Smooth muscle cell (in vitro differentiated cells): ENCODE measurements around the gene FASTKD1. TPM values are rescaled to one million over a fixed set of nuclear protein-coding genes. Genes with fewer than 3 reads are reported as not detected.
"Not testable (repeated sequence)": the region's sequence is repeated elsewhere in the genome, so short reads cannot be mapped to it uniquely, and the experiment has no call there.

Source experiments
- DNase-seq: peaks from one replicate; lab custom pipeline; 2025; ENCODE audit not compliant: unreplicated experiment; lab: John Stamatoyannopoulos, UW
- H2AFZ ChIP-seq: fragments of 200-600 bp; sonication (generic); 2 replicates; pipeline ENCODE4 v1.6.0; 2016; ENCODE audit warnings: antibody characterized with exemption, low read depth, mild to moderate bottlenecking
- H3F3A ChIP-seq: fragments of 200-600 bp; sonication (generic); 2 replicates; pipeline ENCODE4 v1.6.0; 2017; ENCODE audit warnings: antibody characterized with exemption, low read depth
- H3K27ac ChIP-seq: fragments of 200-600 bp; sonication (generic); 2 replicates; pipeline ENCODE4 v1.5.1; 2016; ENCODE audit warnings: low read depth, mild to moderate bottlenecking
- H3K27me3 ChIP-seq: fragments of 200-600 bp; sonication (generic); 2 replicates; pipeline ENCODE4 v1.6.1; 2016; ENCODE audit warnings: low read depth, mild to moderate bottlenecking
- H3K36me3 ChIP-seq: fragments of 200-600 bp; sonication (generic); 2 replicates; pipeline ENCODE4 v1.5.1; 2016; ENCODE audit warnings: low read depth
- H3K4me1 ChIP-seq: fragments of 200-600 bp; sonication (generic); 2 replicates; pipeline ENCODE4 v1.5.1; 2016; ENCODE audit warnings: low read depth
- H3K4me2 ChIP-seq: fragments of 200-600 bp; sonication (generic); 2 replicates; pipeline ENCODE4 v1.6.0; 2016; ENCODE audit warnings: mild to moderate bottlenecking
- H3K4me3 ChIP-seq: fragments of 200-600 bp; sonication (generic); 2 replicates; pipeline ENCODE4 v1.5.1; 2016; ENCODE audit warnings: mild to moderate bottlenecking
- H3K79me2 ChIP-seq: fragments of 200-600 bp; sonication (generic); 2 replicates; pipeline ENCODE4 v1.6.0; 2016; ENCODE audit warnings: low read depth, mild to moderate bottlenecking
- H3K9ac ChIP-seq: fragments of 200-600 bp; sonication (generic); 2 replicates; pipeline ENCODE4 v1.6.0; 2016; ENCODE audit warnings: low read depth
- H3K9me3 ChIP-seq: fragments of 200-600 bp; sonication (generic); replicated peaks from 2 replicates; pipeline ENCODE4 v1.5.1; 2016; ENCODE audit warnings: low read depth
- H4K20me1 ChIP-seq: fragments of 200-600 bp; sonication (generic); 2 replicates; pipeline ENCODE4 v1.6.0; 2016; ENCODE audit warnings: low read depth
- WGBS: methylation state at CpG from one replicate; pipeline ENCODE4 v1.1.7; 2016; ENCODE audit warnings: low lambda C conversion rate; 5-methylcytosine and 5-hydroxymethylcytosine counted together
- polyA plus RNA-seq: library from polyadenylated mRNA; unstranded; fragments of >200 nt; fragmentation: Nextera tagmentation; extraction: Ambion mirVana; gene quantifications from 2 replicates; pipeline ENCODE4 v1.2.1, GENCODE V29; 2016
- total RNA-seq: library from RNA; depleted of rRNA; stranded (reverse); fragments of >200 nt; gene quantifications from 2 replicates; pipeline ENCODE4 v1.2.3, GENCODE V29; 2014
- TF ChIP-seq, protein P1 (sequence below): fragments of 200-600 bp; sonication (generic); IDR thresholded peaks from 2 replicates; pipeline ENCODE4 v1.5.1; 2017; ENCODE audit warnings: borderline replicate concordance, mild to moderate bottlenecking, antibody characterized with exemption; ENCODE audit not compliant: insufficient read depth, poor library complexity, severe bottlenecking

FASTKD1 gene
- total and polyA plus RNA-seq, 2 experiments from 2014 or later, result 17.2 to 26.3 TPM

DNA sequence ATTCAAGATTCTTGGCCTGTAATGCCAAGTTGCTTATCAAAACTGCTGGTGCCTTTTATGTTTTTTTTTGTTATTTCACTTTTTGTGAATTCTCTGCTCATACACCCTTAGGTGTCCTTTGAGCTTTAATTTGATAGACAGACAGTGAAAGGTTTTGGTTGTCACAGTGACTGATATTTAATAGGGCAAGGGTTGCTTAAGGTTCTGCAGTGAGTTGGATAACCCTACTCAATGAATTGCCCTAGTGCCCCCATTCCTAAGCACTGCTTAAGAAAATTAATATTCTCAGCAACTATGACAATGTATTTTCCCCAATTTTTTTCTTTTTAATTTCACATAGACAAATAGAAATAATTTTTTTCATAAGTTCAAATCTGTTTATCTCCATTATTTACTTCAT is 25.9 kb upstream of the FASTKD1 start:
- no peak overlapping the region for H2AFZ ChIP-seq
- no peaks in the 10 kb centered on the region for H3F3A ChIP-seq
- TF ChIP-seq, protein P1, sequence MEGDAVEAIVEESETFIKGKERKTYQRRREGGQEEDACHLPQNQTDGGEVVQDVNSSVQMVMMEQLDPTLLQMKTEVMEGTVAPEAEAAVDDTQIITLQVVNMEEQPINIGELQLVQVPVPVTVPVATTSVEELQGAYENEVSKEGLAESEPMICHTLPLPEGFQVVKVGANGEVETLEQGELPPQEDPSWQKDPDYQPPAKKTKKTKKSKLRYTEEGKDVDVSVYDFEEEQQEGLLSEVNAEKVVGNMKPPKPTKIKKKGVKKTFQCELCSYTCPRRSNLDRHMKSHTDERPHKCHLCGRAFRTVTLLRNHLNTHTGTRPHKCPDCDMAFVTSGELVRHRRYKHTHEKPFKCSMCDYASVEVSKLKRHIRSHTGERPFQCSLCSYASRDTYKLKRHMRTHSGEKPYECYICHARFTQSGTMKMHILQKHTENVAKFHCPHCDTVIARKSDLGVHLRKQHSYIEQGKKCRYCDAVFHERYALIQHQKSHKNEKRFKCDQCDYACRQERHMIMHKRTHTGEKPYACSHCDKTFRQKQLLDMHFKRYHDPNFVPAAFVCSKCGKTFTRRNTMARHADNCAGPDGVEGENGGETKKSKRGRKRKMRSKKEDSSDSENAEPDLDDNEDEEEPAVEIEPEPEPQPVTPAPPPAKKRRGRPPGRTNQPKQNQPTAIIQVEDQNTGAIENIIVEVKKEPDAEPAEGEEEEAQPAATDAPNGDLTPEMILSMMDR, result no peak
- H3K4me1 ChIP-seq, result no peaks in the 10 kb centered on the region
- no peak overlapping the region for H3K4me2 ChIP-seq
- no peak overlapping the region for H3K27ac ChIP-seq
- H3K4me3 ChIP-seq, result no peak overlapping the region
- H3K9me3 ChIP-seq, result no peaks in the 10 kb centered on the region
- peaks cover 87% of the 10 kb centered on the region for H3K79me2 ChIP-seq
- H4K20me1 ChIP-seq, result peaks cover 94% of the 10 kb centered on the region
- no peaks in the 10 kb centered on the region for H3K36me3 ChIP-seq
- DNase-seq, result no peak
- no peaks in the 10 kb centered on the region for H3K27me3 ChIP-seq
- H3K9ac ChIP-seq, result no peak overlapping the region

DNA sequence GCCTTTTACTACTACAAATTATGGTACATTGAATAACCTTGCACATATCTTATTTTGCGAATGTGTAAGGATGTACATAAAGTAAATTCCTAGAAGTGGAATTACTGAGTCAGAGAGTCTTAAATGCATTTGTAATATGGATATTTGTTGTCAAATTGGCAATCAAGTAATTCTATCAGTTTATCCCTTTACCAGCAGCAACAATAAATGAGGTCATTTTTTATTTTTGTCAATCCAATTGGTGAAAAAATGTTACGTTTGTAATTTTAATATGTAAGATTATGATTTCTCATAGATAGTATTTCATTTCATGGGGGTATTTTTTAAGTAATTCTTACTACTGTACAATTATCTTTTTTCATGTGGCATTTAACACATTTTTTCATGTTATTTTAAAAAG is 25.3 kb upstream of the FASTKD1 start:
- Histone ChIP-seq H3K79me2 (peaks cover 92% of the 10 kb centered on the region), H3F3A (no peaks in the 10 kb centered on the region), H3K36me3 (no peaks in the 10 kb centered on the region), H3K9me3 (no peaks in the 10 kb centered on the region), H3K4me3 (no peak overlapping the region), H2AFZ (no peak overlapping the region), H3K27ac (no peak overlapping the region), H3K4me1 (no peaks in the 10 kb centered on the region), H3K9ac (no peak overlapping the region), H3K27me3 (no peaks in the 10 kb centered on the region), H3K4me2 (no peak overlapping the region), H4K20me1 (peaks cover 94% of the 10 kb centered on the region)
- WGBS, result 100% methylated on average over 2 of the region's 2 CpGs
- no peak for DNase-seq
- TF ChIP-seq, protein P1, result no peak

DNA sequence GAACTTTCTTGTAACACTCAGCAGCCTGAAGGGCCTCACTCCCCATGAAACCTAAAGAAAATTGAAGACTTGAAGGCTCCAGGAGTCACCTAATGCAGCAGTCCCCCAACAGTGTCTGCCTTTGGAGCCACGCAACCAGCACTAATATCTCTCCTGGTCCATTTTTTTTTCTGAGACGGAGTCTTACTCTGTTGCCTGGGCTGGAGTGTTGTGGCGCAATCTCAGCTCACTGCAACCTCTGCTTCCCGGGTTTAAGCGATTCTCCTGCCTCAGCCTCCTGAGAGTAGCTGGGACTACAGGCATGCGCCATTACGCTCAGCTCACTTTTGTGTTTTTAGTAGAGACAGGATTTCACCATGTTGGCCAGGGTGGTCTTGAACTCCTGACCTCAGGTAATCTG is 22.9 kb upstream of the FASTKD1 start:
- H3K4me3 ChIP-seq, H3K4me1 ChIP-seq, DNase-seq, H3K9me3 ChIP-seq, H3K27me3 ChIP-seq, H3K9ac ChIP-seq, H3K36me3 ChIP-seq, H3K27ac ChIP-seq, H3F3A ChIP-seq, H3K4me2 ChIP-seq, H2AFZ ChIP-seq: not testable (repeated sequence)
- WGBS, result 86% methylated on average over 7 of the region's 7 CpGs
- peaks cover 94% of the 10 kb centered on the region for H4K20me1 ChIP-seq
- peaks cover 99% of the 10 kb centered on the region for H3K79me2 ChIP-seq

DNA sequence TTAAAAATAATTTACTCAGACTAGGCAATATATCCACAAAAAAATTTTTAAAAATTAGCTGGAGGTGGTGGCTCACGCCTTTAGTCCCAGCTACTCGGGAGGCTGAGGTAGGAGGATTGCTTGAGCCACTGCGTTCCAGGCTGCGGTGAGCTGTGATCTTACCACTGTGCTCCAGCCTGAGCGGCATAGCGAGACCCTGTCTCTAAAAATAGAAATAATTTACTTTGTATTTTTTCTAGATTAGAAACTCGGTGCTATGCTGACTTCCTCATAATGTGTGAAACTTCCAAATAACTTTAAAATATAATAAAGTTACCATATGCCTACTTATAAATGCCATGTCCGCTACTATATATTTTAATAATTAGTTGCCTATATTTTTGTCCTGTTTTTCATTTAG is 17.1 kb upstream of the FASTKD1 start:
- Histone ChIP-seq H4K20me1 (peaks cover 98% of the 10 kb centered on the region), H3K9ac (no peak overlapping the region), H3K79me2 (peaks cover 100% of the 10 kb centered on the region), H3K27ac (no peak overlapping the region), H3K36me3 (no peaks in the 10 kb centered on the region), H3K4me2 (no peak overlapping the region), H3K27me3 (no peaks in the 10 kb centered on the region), H3K4me3 (no peak overlapping the region), H3K4me1 (peaks cover 7% of the 10 kb centered on the region), H2AFZ (no peak overlapping the region), H3F3A (no peaks in the 10 kb centered on the region), H3K9me3 (no peaks in the 10 kb centered on the region)
- 98% methylated on average over 8 of the region's 8 CpGs for WGBS
- TF ChIP-seq, protein P1, result no peak
- DNase-seq, result no peak
